ENCODE results near the gene DHRS13.
A peak's percentile ranks its signal among the peaks of the same experiment; 100 is the strongest.

Gene DHRS13

GRCh38 chr17:28891201-28891600, 11.7 kb downstream of the DHRS13 start:
- DNase-seq (ENCODE audit: low spot score in 2 of 2) = no peak
- Mint-ChIP-seq H3K36me3 (peaks cover 12% of the 10 kb centered on the region), H3K27ac (peak overlapping the region; percentile 80), H3K4me1 (peaks cover 58% of the 10 kb centered on the region), H3K4me3 (peak overlapping the region; percentile 2), H3K27me3 (no peaks in the 10 kb centered on the region), H3K9me3 (no peaks in the 10 kb centered on the region)
- no peak for ATAC-seq (ENCODE audit: low read depth)

- Mint-ChIP-seq H3K4me1 (peaks cover 54% of the 10 kb centered on the region), H3K9me3 (no peaks in the 10 kb centered on the region), H3K27ac (no peak overlapping the region), H3K27me3 (no peaks in the 10 kb centered on the region), H3K4me3 (no peak overlapping the region), H3K36me3 (peaks cover 17% of the 10 kb centered on the region)
- DNase-seq (ENCODE audit: low spot score in 2 of 2) = no peak
- ATAC-seq (ENCODE audit: low read depth) = no peak
These were observed 12.9 kb downstream of the DHRS13 start for GRCh38 chr17:28889996-28890395.

GRCh38 chr17:28888832-28889231, 14.0 kb downstream of the DHRS13 start:
- peak overlapping the region; percentile 86 for H3K27ac Mint-ChIP-seq
- peak; percentile 52 for ATAC-seq (ENCODE audit: low read depth)

GRCh38 chr17:28887871-28888471, 14.9 kb downstream of the DHRS13 start:
- ATAC-seq (ENCODE audit: low read depth) (peak; percentile 79), DNase-seq (ENCODE audit: low spot score in 2 of 2) (no peak)
- peak overlapping the region; percentile 86 for H3K27ac Mint-ChIP-seq
- peaks cover 49% of the 10 kb centered on the region for H3K4me1 Mint-ChIP-seq
- peaks cover 28% of the 10 kb centered on the region for H3K36me3 Mint-ChIP-seq
- H3K9me3 Mint-ChIP-seq = no peaks in the 10 kb centered on the region
- peak overlapping the region; percentile 37 for H3K4me3 Mint-ChIP-seq
- no peaks in the 10 kb centered on the region for H3K27me3 Mint-ChIP-seq

More at GRCh38 chr17:28888832-28889231, 14.0 kb downstream of the DHRS13 start:
- Mint-ChIP-seq H3K36me3 (peaks cover 24% of the 10 kb centered on the region), H3K27me3 (no peaks in the 10 kb centered on the region), H3K4me1 (peaks cover 58% of the 10 kb centered on the region), H3K9me3 (no peaks in the 10 kb centered on the region), H3K4me3 (peak overlapping the region; percentile 73)
- no peak for DNase-seq (ENCODE audit: low spot score in 2 of 2)

- no peak overlapping the region for H3K27ac Mint-ChIP-seq
- H3K27me3 Mint-ChIP-seq = no peaks in the 10 kb centered on the region
- H3K4me1 Mint-ChIP-seq = peaks cover 35% of the 10 kb centered on the region
- no peak overlapping the region for H3K4me3 Mint-ChIP-seq
- H3K9me3 Mint-ChIP-seq = no peaks in the 10 kb centered on the region
- ATAC-seq (ENCODE audit: low read depth) (no peak), DNase-seq (ENCODE audit: low spot score in 2 of 2) (no peak)
- H3K36me3 Mint-ChIP-seq = peaks cover 32% of the 10 kb centered on the region
These were observed 16.9 kb downstream of the DHRS13 start for GRCh38 chr17:28885951-28886350.

- H3K36me3 Mint-ChIP-seq = peaks cover 31% of the 10 kb centered on the region
- ATAC-seq (ENCODE audit: low read depth) (no peak), DNase-seq (ENCODE audit: low spot score in 2 of 2) (no peak)
- H3K9me3 Mint-ChIP-seq = no peaks in the 10 kb centered on the region
- H3K27me3 Mint-ChIP-seq = no peaks in the 10 kb centered on the region
- H3K4me1 Mint-ChIP-seq = peaks cover 34% of the 10 kb centered on the region
- no peak overlapping the region for H3K4me3 Mint-ChIP-seq
- H3K27ac Mint-ChIP-seq = peak overlapping the region; percentile 8
These were observed 17.5 kb downstream of the DHRS13 start for GRCh38 chr17:28885363-28885762.

- no peak overlapping the region for H3K4me3 Mint-ChIP-seq
- no peak overlapping the region for H3K27ac Mint-ChIP-seq
- H3K36me3 Mint-ChIP-seq = peaks cover 40% of the 10 kb centered on the region
- H3K9me3 Mint-ChIP-seq = no peaks in the 10 kb centered on the region
- DNase-seq (ENCODE audit: low spot score in 2 of 2) = no peak
- H3K4me1 Mint-ChIP-seq = peaks cover 36% of the 10 kb centered on the region
- no peak for ATAC-seq (ENCODE audit: low read depth)
- no peaks in the 10 kb centered on the region for H3K27me3 Mint-ChIP-seq
These were observed 18.7 kb downstream of the DHRS13 start for GRCh38 chr17:28883967-28884702.

- peaks cover 46% of the 10 kb centered on the region for H3K36me3 Mint-ChIP-seq
- no peaks in the 10 kb centered on the region for H3K27me3 Mint-ChIP-seq
- no peak for ATAC-seq (ENCODE audit: low read depth)
- no peak overlapping the region for H3K4me3 Mint-ChIP-seq
- no peak for DNase-seq (ENCODE audit: low spot score in 2 of 2)
- peaks cover 24% of the 10 kb centered on the region for H3K4me1 Mint-ChIP-seq
- no peaks in the 10 kb centered on the region for H3K9me3 Mint-ChIP-seq
- H3K27ac Mint-ChIP-seq = no peak overlapping the region
These were observed 20.6 kb downstream of the DHRS13 start for GRCh38 chr17:28882154-28882895.

- ATAC-seq (ENCODE audit: low read depth) = no peak
- Mint-ChIP-seq H3K36me3 (peaks cover 44% of the 10 kb centered on the region), H3K27me3 (no peaks in the 10 kb centered on the region), H3K4me3 (no peak overlapping the region), H3K4me1 (peaks cover 20% of the 10 kb centered on the region), H3K9me3 (no peaks in the 10 kb centered on the region), H3K27ac (no peak overlapping the region)
- no peak for DNase-seq (ENCODE audit: low spot score in 2 of 2)
These were observed 21.3 kb downstream of the DHRS13 start for GRCh38 chr17:28881533-28882056.

GRCh38 chr17:28880572-28880945, 22.3 kb downstream of the DHRS13 start:
- Mint-ChIP-seq H3K36me3 (peaks cover 43% of the 10 kb centered on the region), H3K9me3 (no peaks in the 10 kb centered on the region), H3K27me3 (no peaks in the 10 kb centered on the region), H3K27ac (no peak overlapping the region), H3K4me3 (no peak overlapping the region), H3K4me1 (peaks cover 21% of the 10 kb centered on the region)
- DNase-seq (ENCODE audit: low spot score in 2 of 2) (no peak), ATAC-seq (ENCODE audit: low read depth) (no peak)

GRCh38 chr17:28879886-28880571, 22.9 kb downstream of the DHRS13 start:
- H3K4me3 Mint-ChIP-seq = no peak overlapping the region
- H3K27ac Mint-ChIP-seq = no peak overlapping the region
- peaks cover 39% of the 10 kb centered on the region for H3K36me3 Mint-ChIP-seq
- DNase-seq (ENCODE audit: low spot score in 2 of 2) (no peak), ATAC-seq (ENCODE audit: low read depth) (no peak)
- no peaks in the 10 kb centered on the region for H3K27me3 Mint-ChIP-seq
- peaks cover 17% of the 10 kb centered on the region for H3K4me1 Mint-ChIP-seq
- H3K9me3 Mint-ChIP-seq = no peaks in the 10 kb centered on the region

- no peak for DNase-seq (ENCODE audit: low spot score in 2 of 2)
- Mint-ChIP-seq H3K9me3 (no peaks in the 10 kb centered on the region), H3K27ac (no peak overlapping the region), H3K4me1 (peaks cover 12% of the 10 kb centered on the region), H3K36me3 (peaks cover 31% of the 10 kb centered on the region), H3K27me3 (no peaks in the 10 kb centered on the region), H3K4me3 (no peak overlapping the region)
- ATAC-seq (ENCODE audit: low read depth) = peak; percentile 44
These were observed 23.9 kb downstream of the DHRS13 start for GRCh38 chr17:28878981-28879380.

- no peak overlapping the region for H3K27ac Mint-ChIP-seq
- peaks cover 28% of the 10 kb centered on the region for H3K36me3 Mint-ChIP-seq
- H3K4me3 Mint-ChIP-seq = no peak overlapping the region
- no peaks in the 10 kb centered on the region for H3K27me3 Mint-ChIP-seq
- DNase-seq (ENCODE audit: low spot score in 2 of 2) (no peak), ATAC-seq (ENCODE audit: low read depth) (no peak)
- H3K4me1 Mint-ChIP-seq = peaks cover 12% of the 10 kb centered on the region
- H3K9me3 Mint-ChIP-seq = no peaks in the 10 kb centered on the region
These were observed 24.5 kb downstream of the DHRS13 start for GRCh38 chr17:28878158-28878910.
